Naive thymus-derived CD4-positive, alpha-beta T cell (primary cell): ENCODE results near the gene ROR2. TPM values are rescaled to one million over a fixed set of nuclear protein-coding genes. Genes with fewer than 3 reads are reported as not detected.
A peak's percentile ranks its signal among the peaks of the same experiment; 100 is the strongest.

Experiments used
- ATAC-seq: fragments of 150-1000 bp; cut with Tn5 transposase; 2 replicates; pipeline ENCODE4 v1.10.0; 2021; ENCODE audit warnings: mild to moderate bottlenecking, moderate library complexity
- CTCF ChIA-PET: fragments of 350-600 bp; sonication (Branson Sonifier 250); formaldehyde crosslinking; loops from one replicate; lab custom pipeline; 2021; ENCODE audit warnings: antibody characterized with exemption; lab: Charles Lee
- POLR2A ChIA-PET: fragments of 350-600 bp; sonication (Branson Sonifier 250); formaldehyde crosslinking; loops from one replicate; lab custom pipeline; 2021; ENCODE audit warnings: antibody characterized with exemption, inconsistent platforms; lab: Charles Lee
- DNase-seq, 9 donors: peaks; one replicate each; pipeline versions ENCODE4 v3.0.0 to v3.0.0-alpha.2; 2020 to 2022; ENCODE audit warnings: mixed read lengths in 1 of 9
- H3K27ac ChIP-seq: one replicate; pipeline ENCODE4 v1.7.0; 2013; ENCODE audit warnings: mild to moderate bottlenecking, low read depth, low read length, moderate library complexity
- H3K27me3 ChIP-seq, 2 donors: one replicate each; pipeline ENCODE4 v1.7.0; 2013; ENCODE audit warnings: low read length in 2 of 2, mild to moderate bottlenecking in 2 of 2, moderate library complexity in 2 of 2; ENCODE audit not compliant: control insufficient read depth in 2 of 2, insufficient read depth in 2 of 2
- H3K36me3 ChIP-seq, 3 experiments: 1 replicate in 2 of 3; 2 replicates in 1 of 3; pipeline ENCODE4 v1.7.0; 2013; ENCODE audit warnings: low read length in 3 of 3, mild to moderate bottlenecking in 3 of 3, moderate library complexity in 1 of 3; ENCODE audit not compliant: insufficient read depth in 3 of 3, control insufficient read depth in 2 of 3
- H3K4me1 ChIP-seq, 2 donors: one replicate each; pipeline ENCODE4 v1.7.0; 2013; ENCODE audit warnings: low read length in 2 of 2, mild to moderate bottlenecking in 2 of 2, moderate library complexity in 1 of 2; ENCODE audit not compliant: control insufficient read depth in 2 of 2, insufficient read depth in 2 of 2
- H3K4me3 ChIP-seq: 2 replicates; pipeline ENCODE4 v1.7.0; 2013; ENCODE audit warnings: mild to moderate bottlenecking, low read length
- H3K9me3 ChIP-seq, 3 experiments: 1 replicate in 2 of 3; 2 replicates in 1 of 3; pipeline ENCODE4 v1.7.0; 2013; ENCODE audit warnings: low read length in 3 of 3; ENCODE audit not compliant: control insufficient read depth in 2 of 3
- H3K27ac Mint-ChIP-seq, 9 donors: one replicate each; pipeline ENCODE4 v1.8.0; 2020 to 2022; ENCODE audit warnings: mixed read lengths in 9 of 9, mild to moderate bottlenecking in 8 of 9, moderate library complexity in 5 of 9, inconsistent platforms in 2 of 9
- H3K27me3 Mint-ChIP-seq, 5 donors: one replicate each; pipeline ENCODE4 v1.8.0; 2021 to 2022; ENCODE audit warnings: mixed read lengths in 5 of 5, mild to moderate bottlenecking in 1 of 5
- H3K36me3 Mint-ChIP-seq, 5 donors: one replicate each; pipeline ENCODE4 v1.8.0; 2020 to 2022; ENCODE audit warnings: mixed read lengths in 5 of 5, mild to moderate bottlenecking in 3 of 5, inconsistent platforms in 1 of 5
- H3K4me1 Mint-ChIP-seq, 7 donors: one replicate each; pipeline ENCODE4 v1.8.0; 2020 to 2022; ENCODE audit warnings: mixed read lengths in 7 of 7, mild to moderate bottlenecking in 3 of 7, inconsistent platforms in 1 of 7
- H3K4me3 Mint-ChIP-seq, 10 donors: one replicate each; pipeline ENCODE4 v1.8.0; 2020 to 2022; ENCODE audit warnings: mild to moderate bottlenecking in 10 of 10, mixed read lengths in 10 of 10, moderate library complexity in 6 of 10, inconsistent platforms in 2 of 10
- H3K9me3 Mint-ChIP-seq, 11 donors: one replicate each; pipeline ENCODE4 v1.8.0; 2020 to 2022; ENCODE audit warnings: mixed read lengths in 11 of 11, mild to moderate bottlenecking in 4 of 11, inconsistent platforms in 1 of 11, moderate library complexity in 1 of 11
- intact Hi-C, 2 donors: fragments of 100-400 bp; cut with micrococcal nuclease; formaldehyde crosslinking; loops; one replicate each; pipeline ENCODE4 v1.15.1; 2023
- polyA plus RNA-seq, 2 donors: library from polyadenylated mRNA; unstranded; fragments of 300-500 nt; fragmentation: Illumina TruSeq; gene quantifications; one replicate each; pipeline ENCODE4 v1.2.3, GENCODE V29; 2021
- total RNA-seq, 6 experiments: library from RNA in 5 of 6; stranded (reverse) in 5 of 6; gene quantifications; 1 replicate in 5 of 6; 2 replicates in 1 of 6; pipeline ENCODE4 v1.2.3 and lab custom pipeline; 2021 to 2026

ROR2 gene
- total and polyA plus RNA-seq, 7 experiments from 2014 or later = 0.48 to 2.1 TPM; not detected in 5

DNA sequence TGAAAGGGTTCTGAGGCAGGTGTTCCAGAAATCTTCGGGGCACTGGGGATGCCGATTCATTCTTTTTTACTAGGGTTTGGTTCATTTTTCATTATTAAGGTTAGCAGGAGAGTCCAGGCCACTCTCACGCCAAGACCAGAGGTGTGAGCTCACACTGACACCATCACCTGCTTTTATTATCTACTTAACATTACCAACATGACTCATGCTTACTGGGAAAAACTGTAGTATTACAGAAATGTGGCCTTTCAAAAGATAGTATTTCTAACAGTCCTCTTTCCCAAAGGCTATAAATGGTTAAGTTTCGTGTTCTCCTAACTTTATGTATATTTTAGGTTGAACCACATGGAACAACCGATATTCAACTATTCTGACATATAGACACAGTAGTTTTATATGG lies 222.1 kb downstream of the ROR2 start:
- no peak for DNase-seq
- CTCF ChIA-PET = interaction anchor here (0.9 to 1.8 kb wide), 4 partner anchors 51 to 813 kb away, joined by 3 to 15 read pairs (median 4); no protein-coding TSS in a partner anchor

DNA sequence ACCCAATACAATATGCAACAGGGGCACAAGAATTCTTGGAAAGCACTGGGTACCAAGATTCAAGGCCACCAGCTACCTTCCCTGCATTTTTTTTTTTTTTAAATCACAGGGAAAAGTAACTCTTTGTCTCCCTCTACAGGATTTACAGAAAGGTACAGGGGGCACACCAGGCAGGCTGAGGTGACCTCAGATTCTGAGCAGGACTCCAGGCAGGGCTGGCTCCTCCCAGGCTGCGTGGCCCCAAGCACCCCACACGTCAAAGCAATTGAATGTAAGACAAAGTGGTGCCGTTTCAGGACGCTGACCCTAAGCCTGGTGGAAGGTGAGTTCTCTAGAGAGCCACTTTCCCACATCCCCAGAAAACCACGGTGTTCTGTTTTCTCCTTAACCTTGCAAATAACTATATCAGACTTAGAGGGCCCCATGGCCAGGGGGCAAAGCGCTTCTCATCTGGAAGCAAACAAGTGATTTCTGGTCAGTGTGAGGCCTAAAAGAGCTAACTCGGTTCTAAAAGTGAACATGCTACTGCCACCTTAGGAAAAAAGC lies 222.6 kb downstream of the ROR2 start:
- ATAC-seq (peak; percentile 65), DNase-seq (peak in 5 of 9 donors; percentile 10 to 34 (median 14))
- Histone ChIP-seq H3K27ac (no peak overlapping the region), H3K9me3 (no peaks in the 10 kb centered on the region), H3K4me3 (no peak overlapping the region), H3K36me3 (no peaks in the 10 kb centered on the region), H3K4me1 (no peaks in the 10 kb centered on the region), H3K27me3 (no peaks in the 10 kb centered on the region)
- no peaks in the 10 kb centered on the region for H3K36me3 Mint-ChIP-seq
- H3K4me3 Mint-ChIP-seq = no peak overlapping the region
- intact Hi-C loops = loop anchor here (1.0 to 5.0 kb wide), 2 partner anchors 300 to 812 kb away; no protein-coding TSS in a partner anchor
- ChIA-PET CTCF (interaction anchor here (0.6 to 1.8 kb wide), 8 partner anchors 21 to 820 kb away, joined by 3 to 15 read pairs (median 3); no protein-coding TSS in a partner anchor), POLR2A (no interaction called here)
- peaks cover 0 to 2% (median 0%) of the 10 kb centered on the region in 11 donors for H3K9me3 Mint-ChIP-seq
- peaks cover 0 to 6% (median 1%) of the 10 kb centered on the region in 5 donors for H3K27me3 Mint-ChIP-seq
- H3K4me1 Mint-ChIP-seq = peaks cover 0 to 7% (median 0%) of the 10 kb centered on the region in 7 donors
- H3K27ac Mint-ChIP-seq = no peak overlapping the region

More for the DNA sequence above, 222.1 kb downstream of the ROR2 start:
- Mint-ChIP-seq H3K4me1 (peaks cover 0 to 7% (median 0%) of the 10 kb centered on the region in 7 donors), H3K27ac (no peak overlapping the region), H3K4me3 (no peak overlapping the region), H3K27me3 (peaks cover 0 to 6% (median 0%) of the 10 kb centered on the region in 5 donors), H3K36me3 (no peaks in the 10 kb centered on the region), H3K9me3 (peaks cover 0 to 2% (median 0%) of the 10 kb centered on the region in 11 donors)
- ATAC-seq = no peak
- no peaks in the 10 kb centered on the region for H3K4me1 ChIP-seq
- no peaks in the 10 kb centered on the region for H3K9me3 ChIP-seq
- POLR2A ChIA-PET = no interaction called here
- H3K27ac ChIP-seq = no peak overlapping the region
- intact Hi-C loops = loop anchor here (1.0 to 5.0 kb wide), 2 partner anchors 301 to 813 kb away; no protein-coding TSS in a partner anchor
- no peaks in the 10 kb centered on the region for H3K36me3 ChIP-seq
- no peaks in the 10 kb centered on the region for H3K27me3 ChIP-seq
- H3K4me3 ChIP-seq = no peak overlapping the region

DNA sequence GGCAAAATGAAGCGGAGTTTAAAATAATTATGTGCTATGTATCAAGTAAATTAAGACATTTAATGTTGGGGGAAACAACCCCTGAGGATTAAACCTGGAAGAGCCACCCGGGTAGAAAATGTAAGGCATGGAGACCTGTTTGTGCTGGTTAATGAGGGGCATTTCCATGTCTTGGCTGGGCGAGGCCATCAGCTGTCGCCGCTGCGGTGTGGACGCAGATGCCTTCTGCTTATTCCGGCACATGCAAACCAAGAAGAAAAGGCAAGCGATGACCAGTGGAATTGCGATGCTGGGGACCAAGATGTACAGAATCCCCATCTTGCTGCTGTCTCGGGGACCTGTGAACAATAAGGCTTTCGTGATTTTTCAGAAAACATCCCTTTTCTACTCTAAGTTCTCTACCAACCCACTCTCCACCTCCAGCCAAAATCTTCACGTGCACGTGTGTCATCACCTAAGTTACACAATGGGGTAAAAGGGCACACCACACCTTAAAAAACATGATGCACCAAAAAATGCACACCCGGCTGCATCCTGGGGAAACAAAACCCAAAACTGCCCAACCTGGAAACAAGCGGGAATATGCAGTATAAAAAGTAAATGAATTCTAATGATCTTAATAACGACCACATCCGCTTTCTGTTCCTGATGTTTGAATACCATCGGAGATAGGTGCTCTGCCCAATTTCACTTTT lies 223.5 kb downstream of the ROR2 start:
- no peak for ATAC-seq
- CTCF ChIA-PET = interaction anchor here (0.6 to 1.8 kb wide), 7 partner anchors 20 to 819 kb away, joined by 3 to 15 read pairs (median 3); no protein-coding TSS in a partner anchor
- intact Hi-C loops = loop anchor here (1.0 to 5.0 kb wide), 2 partner anchors 299 to 811 kb away; no protein-coding TSS in a partner anchor

DNA sequence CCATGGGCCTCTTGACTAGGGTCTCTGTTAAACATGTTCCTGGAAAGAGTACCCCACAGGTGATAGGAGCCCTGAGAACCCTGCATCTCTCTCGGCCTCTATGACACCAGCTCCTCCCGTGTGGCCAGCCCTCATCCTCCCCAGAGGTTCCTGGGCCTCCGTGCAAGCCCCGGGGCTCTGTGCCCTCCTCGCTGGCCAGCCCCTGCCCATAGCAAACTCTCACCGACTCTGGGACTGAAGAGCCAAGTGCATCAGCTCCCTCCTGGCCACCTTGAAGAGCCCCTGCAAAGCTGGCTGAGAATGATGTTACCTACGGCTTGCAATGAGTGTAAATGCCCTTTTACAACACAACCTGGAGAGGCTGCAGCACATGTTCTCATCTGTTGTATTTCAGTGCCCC lies 224.4 kb downstream of the ROR2 start:
- Mint-ChIP-seq H3K27ac (no peak overlapping the region), H3K27me3 (peaks cover 7 to 19% (median 14%) of the 10 kb centered on the region in 5 donors), H3K36me3 (no peaks in the 10 kb centered on the region), H3K9me3 (peaks cover 0 to 2% (median 0%) of the 10 kb centered on the region in 11 donors), H3K4me3 (no peak overlapping the region), H3K4me1 (peaks cover 0 to 10% (median 0%) of the 10 kb centered on the region in 7 donors)
- H3K4me1 ChIP-seq = no peaks in the 10 kb centered on the region
- no peaks in the 10 kb centered on the region for H3K27me3 ChIP-seq
- H3K9me3 ChIP-seq = no peaks in the 10 kb centered on the region
- H3K4me3 ChIP-seq = no peak overlapping the region
- no peak overlapping the region for H3K27ac ChIP-seq
- H3K36me3 ChIP-seq = no peaks in the 10 kb centered on the region
- ATAC-seq (no peak), DNase-seq (no peak)
- intact Hi-C loops = loop anchor here in 1 of 2 donors (5.0 kb wide), 1 partner anchor 298 kb away; no protein-coding TSS in a partner anchor
- ChIA-PET CTCF (interaction anchor here (0.6 kb wide), 1 partner anchor 299 kb away, joined by 4 read pairs; no protein-coding TSS in a partner anchor), POLR2A (no interaction called here)

More for the DNA sequence above, 223.5 kb downstream of the ROR2 start:
- Histone ChIP-seq H3K36me3 (no peaks in the 10 kb centered on the region), H3K4me1 (no peaks in the 10 kb centered on the region), H3K9me3 (no peaks in the 10 kb centered on the region), H3K27ac (no peak overlapping the region), H3K4me3 (no peak overlapping the region), H3K27me3 (no peaks in the 10 kb centered on the region)
- peaks cover 0 to 2% (median 0%) of the 10 kb centered on the region in 11 donors for H3K9me3 Mint-ChIP-seq
- H3K27me3 Mint-ChIP-seq = peaks cover 7 to 13% (median 8%) of the 10 kb centered on the region in 5 donors
- no peak for DNase-seq
- no peak overlapping the region for H3K4me3 Mint-ChIP-seq
- no peaks in the 10 kb centered on the region for H3K36me3 Mint-ChIP-seq
- POLR2A ChIA-PET = no interaction called here
- no peak overlapping the region for H3K27ac Mint-ChIP-seq
- peaks cover 0 to 7% (median 0%) of the 10 kb centered on the region in 7 donors for H3K4me1 Mint-ChIP-seq

DNA sequence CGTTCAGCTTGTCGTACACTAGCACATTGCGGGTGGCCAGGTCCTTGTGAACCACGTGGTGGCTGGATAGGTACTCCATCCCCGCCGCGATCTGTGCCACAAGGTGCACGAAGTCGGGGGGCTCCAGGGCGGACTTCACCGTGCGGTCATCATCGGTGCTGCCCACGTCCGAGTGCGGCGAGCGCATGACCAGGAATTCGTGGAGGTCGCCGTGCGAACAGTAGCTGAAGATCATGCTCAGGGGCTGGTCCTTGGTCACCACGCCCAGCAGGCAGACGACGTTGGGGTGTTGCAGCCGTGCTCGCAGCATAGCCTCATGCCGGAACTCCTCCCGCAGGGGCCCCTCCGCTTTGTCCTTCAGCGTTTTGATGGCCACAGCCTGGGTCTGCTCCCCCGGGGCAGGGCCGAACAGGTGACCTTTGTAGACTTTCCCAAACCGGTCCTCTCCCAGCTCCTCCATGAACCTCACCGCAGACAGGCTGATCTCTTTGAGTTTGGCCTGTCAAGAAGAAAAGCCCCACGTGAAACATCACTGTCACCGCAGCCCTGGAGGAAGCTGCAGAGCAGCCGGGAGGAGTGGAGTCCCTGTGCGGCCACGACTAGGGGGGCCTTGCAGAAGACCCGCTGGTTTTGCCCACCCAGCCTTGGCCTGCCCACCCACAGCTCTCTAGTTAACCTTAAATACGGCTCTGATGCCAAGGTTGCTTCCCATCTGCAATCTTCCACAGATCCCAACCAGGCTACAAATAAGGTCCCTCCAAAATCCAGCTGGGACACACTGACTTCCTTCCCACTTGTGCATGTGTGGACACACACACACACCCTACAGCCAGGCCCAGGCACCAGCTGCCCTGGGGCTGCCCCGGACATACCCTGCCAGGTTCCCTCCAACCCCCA lies 225.2 kb downstream of the ROR2 start:
- Histone ChIP-seq H3K9me3 (no peaks in the 10 kb centered on the region), H3K4me1 (no peaks in the 10 kb centered on the region), H3K4me3 (no peak overlapping the region), H3K27ac (no peak overlapping the region), H3K27me3 (no peaks in the 10 kb centered on the region), H3K36me3 (no peaks in the 10 kb centered on the region)
- intact Hi-C loops = loop anchor here in 1 of 2 donors (5.0 kb wide), 1 partner anchor 298 kb away; no protein-coding TSS in a partner anchor
- Mint-ChIP-seq H3K27ac (no peak overlapping the region), H3K36me3 (no peaks in the 10 kb centered on the region), H3K9me3 (peaks cover 0 to 2% (median 0%) of the 10 kb centered on the region in 11 donors), H3K4me1 (peaks cover 0 to 10% (median 0%) of the 10 kb centered on the region in 7 donors), H3K27me3 (peaks cover 14 to 27% (median 20%) of the 10 kb centered on the region in 5 donors), H3K4me3 (no peak overlapping the region)
- no peak for ATAC-seq
- DNase-seq = no peak
- ChIA-PET POLR2A (no interaction called here), CTCF (no interaction called here)

DNA sequence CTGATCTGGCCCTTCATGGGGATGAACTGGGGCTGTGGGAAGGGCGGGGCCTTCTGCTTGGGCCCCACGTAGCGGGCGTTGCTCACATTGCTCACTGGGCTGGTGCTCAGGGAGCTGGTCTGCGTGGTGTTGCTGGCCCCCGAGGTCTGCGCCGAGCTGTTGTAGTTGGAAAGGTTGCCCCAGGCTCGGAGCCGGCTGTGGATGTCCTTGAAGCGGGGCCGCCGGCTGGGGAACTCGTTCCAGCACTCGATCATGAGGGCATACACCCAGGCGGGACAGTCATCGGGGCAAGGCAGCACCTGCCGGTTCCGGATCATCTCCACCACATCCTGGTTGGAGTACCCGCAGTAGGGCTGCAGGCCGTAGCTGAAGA lies 226.0 kb downstream of the ROR2 start:
- DNase-seq (no peak), ATAC-seq (no peak)
- Mint-ChIP-seq H3K4me1 (peaks cover 0 to 10% (median 0%) of the 10 kb centered on the region in 7 donors), H3K36me3 (no peaks in the 10 kb centered on the region), H3K4me3 (no peak overlapping the region), H3K9me3 (peaks cover 0 to 2% (median 0%) of the 10 kb centered on the region in 11 donors), H3K27me3 (peaks cover 22 to 35% (median 28%) of the 10 kb centered on the region in 5 donors), H3K27ac (no peak overlapping the region)
- intact Hi-C loops = no loop called here
- ChIA-PET CTCF (no interaction called here), POLR2A (no interaction called here)
- Histone ChIP-seq H3K36me3 (no peaks in the 10 kb centered on the region), H3K9me3 (no peaks in the 10 kb centered on the region), H3K4me1 (no peaks in the 10 kb centered on the region), H3K27me3 (no peaks in the 10 kb centered on the region), H3K27ac (no peak overlapping the region), H3K4me3 (no peak overlapping the region)
